NT2/D1 (cell line): ENCODE data around the gene ATXN2.

Source experiments
- SUZ12 ChIP-seq: IDR thresholded peaks from 2 replicates; pipeline ENCODE4 v1.6.1; 2011; ENCODE audit not compliant: insufficient read length, insufficient read depth; ENCODE audit errors: extremely low read depth
- YY1 ChIP-seq: IDR thresholded peaks from 2 replicates; pipeline ENCODE4 v1.6.1; 2011; ENCODE audit not compliant: insufficient read length, insufficient read depth
- ZNF274 ChIP-seq: IDR thresholded peaks from 2 replicates; pipeline ENCODE4 v1.6.1; 2011; ENCODE audit warnings: mild to moderate bottlenecking, low read depth, low read length

GRCh38 chr12:111467092-111467856 is 131.8 kb downstream of the ATXN2 start:
- TF ChIP-seq SUZ12 = no peak
- no peak for TF ChIP-seq YY1
- no peak for TF ChIP-seq ZNF274
